HL-60 (cell line): Measurements from ENCODE around the gene APLNR.

Source experiments
- DNase-seq, 2 experiments: peaks; one replicate each; pipeline ENCODE4 v3.0.0-alpha.2; 2010 to 2020; ENCODE audit warnings: low read depth in 1 of 2, low spot score in 1 of 2
- H3K27ac ChIP-seq: fragments of 250-450 bp; sonication (Bioruptor Pico); replicated peaks from 2 replicates; pipeline ENCODE4 v1.5.1; 2020; ENCODE audit warnings: mild to moderate bottlenecking, moderate library complexity
- H3K27me3 ChIP-seq: fragments of 250-450 bp; sonication (Bioruptor Pico); 2 replicates; pipeline ENCODE4 v1.5.1; 2021; ENCODE audit warnings: mild to moderate bottlenecking, moderate library complexity; ENCODE audit not compliant: insufficient read depth, poor library complexity, severe bottlenecking
- H3K4me3 ChIP-seq: replicated peaks from 2 replicates; pipeline ENCODE4 v1.5.1; 2011; ENCODE audit warnings: mild to moderate bottlenecking, control low read depth, low read length; ENCODE audit not compliant: insufficient read depth
- GABPA ChIP-seq: IDR thresholded peaks from 2 replicates; pipeline ENCODE4 v1.6.1; 2012; ENCODE audit warnings: low read depth
- POLR2AphosphoS5 ChIP-seq: IDR thresholded peaks from 2 replicates; pipeline ENCODE4 v1.6.1; 2012; ENCODE audit warnings: low read depth
- SPI1 ChIP-seq: IDR thresholded peaks from 2 replicates; pipeline ENCODE4 v1.6.1; 2012; ENCODE audit warnings: low read depth, mild to moderate bottlenecking, borderline replicate concordance
- TF ChIP-seq, protein P1 (sequence below): IDR thresholded peaks from one replicate; pipeline ENCODE4 v1.5.1; 2011; ENCODE audit warnings: low read length, control low read depth, inconsistent platforms; ENCODE audit not compliant: insufficient read depth
- TF ChIP-seq, protein P2 (sequence below): IDR thresholded peaks from 2 replicates; pipeline ENCODE4 v1.6.1; 2012; ENCODE audit warnings: low read depth; ENCODE audit not compliant: insufficient replicate concordance

APLNR gene

DNA sequence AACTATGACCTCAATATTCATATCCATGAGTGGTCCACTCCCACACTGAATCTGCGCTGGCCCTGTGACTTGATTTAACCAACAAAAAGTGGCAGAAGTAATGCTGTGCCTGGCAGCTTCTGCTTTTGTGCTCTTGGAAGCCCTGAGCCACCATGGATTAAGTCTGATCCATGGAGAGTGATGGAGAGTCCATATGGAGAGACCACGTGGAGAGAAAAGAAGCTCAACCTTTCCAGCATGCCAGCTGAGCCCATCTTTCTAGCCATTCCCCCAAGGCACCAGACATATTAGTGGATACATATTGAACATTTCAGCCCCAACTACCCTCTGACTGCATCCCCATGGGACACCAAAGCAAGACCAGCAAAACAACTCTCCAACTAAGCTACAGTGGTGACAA lies 39.3 kb downstream of the APLNR start:
- Histone ChIP-seq H3K4me3 (no peak overlapping the region), H3K27ac (no peak overlapping the region), H3K27me3 (peaks cover 2% of the 10 kb centered on the region)
- TF ChIP-seq, protein P1, sequence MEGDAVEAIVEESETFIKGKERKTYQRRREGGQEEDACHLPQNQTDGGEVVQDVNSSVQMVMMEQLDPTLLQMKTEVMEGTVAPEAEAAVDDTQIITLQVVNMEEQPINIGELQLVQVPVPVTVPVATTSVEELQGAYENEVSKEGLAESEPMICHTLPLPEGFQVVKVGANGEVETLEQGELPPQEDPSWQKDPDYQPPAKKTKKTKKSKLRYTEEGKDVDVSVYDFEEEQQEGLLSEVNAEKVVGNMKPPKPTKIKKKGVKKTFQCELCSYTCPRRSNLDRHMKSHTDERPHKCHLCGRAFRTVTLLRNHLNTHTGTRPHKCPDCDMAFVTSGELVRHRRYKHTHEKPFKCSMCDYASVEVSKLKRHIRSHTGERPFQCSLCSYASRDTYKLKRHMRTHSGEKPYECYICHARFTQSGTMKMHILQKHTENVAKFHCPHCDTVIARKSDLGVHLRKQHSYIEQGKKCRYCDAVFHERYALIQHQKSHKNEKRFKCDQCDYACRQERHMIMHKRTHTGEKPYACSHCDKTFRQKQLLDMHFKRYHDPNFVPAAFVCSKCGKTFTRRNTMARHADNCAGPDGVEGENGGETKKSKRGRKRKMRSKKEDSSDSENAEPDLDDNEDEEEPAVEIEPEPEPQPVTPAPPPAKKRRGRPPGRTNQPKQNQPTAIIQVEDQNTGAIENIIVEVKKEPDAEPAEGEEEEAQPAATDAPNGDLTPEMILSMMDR, result no peak
- no peak for TF ChIP-seq POLR2AphosphoS5
- no peak for TF ChIP-seq SPI1
- no peak for TF ChIP-seq GABPA
- TF ChIP-seq, protein P2, sequence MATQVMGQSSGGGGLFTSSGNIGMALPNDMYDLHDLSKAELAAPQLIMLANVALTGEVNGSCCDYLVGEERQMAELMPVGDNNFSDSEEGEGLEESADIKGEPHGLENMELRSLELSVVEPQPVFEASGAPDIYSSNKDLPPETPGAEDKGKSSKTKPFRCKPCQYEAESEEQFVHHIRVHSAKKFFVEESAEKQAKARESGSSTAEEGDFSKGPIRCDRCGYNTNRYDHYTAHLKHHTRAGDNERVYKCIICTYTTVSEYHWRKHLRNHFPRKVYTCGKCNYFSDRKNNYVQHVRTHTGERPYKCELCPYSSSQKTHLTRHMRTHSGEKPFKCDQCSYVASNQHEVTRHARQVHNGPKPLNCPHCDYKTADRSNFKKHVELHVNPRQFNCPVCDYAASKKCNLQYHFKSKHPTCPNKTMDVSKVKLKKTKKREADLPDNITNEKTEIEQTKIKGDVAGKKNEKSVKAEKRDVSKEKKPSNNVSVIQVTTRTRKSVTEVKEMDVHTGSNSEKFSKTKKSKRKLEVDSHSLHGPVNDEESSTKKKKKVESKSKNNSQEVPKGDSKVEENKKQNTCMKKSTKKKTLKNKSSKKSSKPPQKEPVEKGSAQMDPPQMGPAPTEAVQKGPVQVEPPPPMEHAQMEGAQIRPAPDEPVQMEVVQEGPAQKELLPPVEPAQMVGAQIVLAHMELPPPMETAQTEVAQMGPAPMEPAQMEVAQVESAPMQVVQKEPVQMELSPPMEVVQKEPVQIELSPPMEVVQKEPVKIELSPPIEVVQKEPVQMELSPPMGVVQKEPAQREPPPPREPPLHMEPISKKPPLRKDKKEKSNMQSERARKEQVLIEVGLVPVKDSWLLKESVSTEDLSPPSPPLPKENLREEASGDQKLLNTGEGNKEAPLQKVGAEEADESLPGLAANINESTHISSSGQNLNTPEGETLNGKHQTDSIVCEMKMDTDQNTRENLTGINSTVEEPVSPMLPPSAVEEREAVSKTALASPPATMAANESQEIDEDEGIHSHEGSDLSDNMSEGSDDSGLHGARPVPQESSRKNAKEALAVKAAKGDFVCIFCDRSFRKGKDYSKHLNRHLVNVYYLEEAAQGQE, result no peak
- no peak for DNase-seq

GRCh38 chr11:57196596-57196995 lies 40.5 kb downstream of the APLNR start:
- H3K4me3 ChIP-seq, result no peak overlapping the region
- no peaks in the 10 kb centered on the region for H3K27me3 ChIP-seq
- no peak for DNase-seq
- no peak overlapping the region for H3K27ac ChIP-seq
- no peak for TF ChIP-seq POLR2AphosphoS5
- TF ChIP-seq, protein P2, result no peak
- no peak for TF ChIP-seq GABPA
- no peak for TF ChIP-seq SPI1
- TF ChIP-seq, protein P1, result no peak

DNA sequence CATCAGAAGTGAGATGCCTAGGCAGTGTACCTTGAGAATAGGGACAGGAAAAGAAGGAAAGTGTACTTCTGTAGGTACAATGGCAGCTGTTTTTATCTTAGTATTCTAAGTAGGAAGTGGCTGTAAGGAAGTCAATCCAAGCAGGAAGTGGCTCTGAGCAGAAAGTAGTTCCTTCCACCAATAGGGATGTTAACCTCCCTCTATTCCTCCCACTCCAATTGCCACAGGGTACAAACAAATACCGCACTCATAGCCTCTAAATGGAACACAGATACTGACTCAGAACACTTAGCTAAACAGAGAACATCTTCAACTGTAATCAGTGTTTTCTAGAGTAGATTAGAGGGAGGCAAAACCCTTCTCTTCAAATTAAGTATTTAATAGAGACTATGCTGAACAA lies 44.7 kb downstream of the APLNR start:
- Histone ChIP-seq H3K27ac (no peak overlapping the region), H3K4me3 (no peak overlapping the region), H3K27me3 (no peaks in the 10 kb centered on the region)
- DNase-seq, result no peak
- TF ChIP-seq SPI1, result peak; percentile 48; the same call in 1 of the 2 replicates
- TF ChIP-seq, protein P2, result no peak
- TF ChIP-seq GABPA, result no peak
